Memory B cell (primary cell): Measurements from ENCODE around the gene CRX.
"Not testable (repeated sequence)": the region's sequence is repeated elsewhere in the genome, so short reads cannot be mapped to it uniquely, and the experiment has no call there.

Source experiments
- ATAC-seq: fragments of 150-1000 bp; cut with Tn5 transposase; 2 replicates; pipeline ENCODE4 v1.10.0; 2021; ENCODE audit warnings: low read depth, mild to moderate bottlenecking, moderate library complexity
- DNase-seq, 2 donors: peaks; one replicate each; pipeline ENCODE4 v3.0.0; 2022; ENCODE audit warnings: low spot score in 2 of 2
- H3K27ac Mint-ChIP-seq: one replicate; pipeline ENCODE4 v1.8.0; 2022; ENCODE audit warnings: mild to moderate bottlenecking, moderate library complexity, mixed read lengths
- H3K27me3 Mint-ChIP-seq: one replicate; pipeline ENCODE4 v1.8.0; 2022; ENCODE audit warnings: mixed read lengths
- H3K36me3 Mint-ChIP-seq: one replicate; pipeline ENCODE4 v1.8.0; 2022; ENCODE audit warnings: mild to moderate bottlenecking, mixed read lengths
- H3K4me1 Mint-ChIP-seq: one replicate; pipeline ENCODE4 v1.8.0; 2022; ENCODE audit warnings: mixed read lengths
- H3K4me3 Mint-ChIP-seq: one replicate; pipeline ENCODE4 v1.8.0; 2022; ENCODE audit warnings: mild to moderate bottlenecking, moderate library complexity, mixed read lengths
- H3K9me3 Mint-ChIP-seq: one replicate; pipeline ENCODE4 v1.8.0; 2022; ENCODE audit warnings: mixed read lengths

The CRX gene

DNA sequence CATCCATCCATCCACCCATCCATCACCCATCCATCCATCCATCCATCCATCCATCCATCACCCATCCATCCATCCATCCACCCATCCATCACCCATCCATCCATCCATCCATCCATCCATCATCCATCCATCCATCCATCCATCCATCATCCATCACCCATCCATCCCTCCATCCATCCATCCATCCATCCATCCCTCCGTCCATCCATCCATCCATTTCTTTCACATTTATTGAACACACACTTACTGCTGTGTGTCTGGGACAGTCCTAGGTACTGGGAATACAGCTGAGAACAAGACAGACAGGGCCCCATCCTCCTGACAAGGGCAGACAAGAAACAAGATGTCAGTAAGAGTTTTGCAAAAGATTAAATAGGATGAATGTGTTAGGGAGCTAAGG is 3.5 kb upstream of the CRX start:
- DNase-seq: not testable (repeated sequence)

GRCh38 chr19:47819858-47820257 is 1.9 kb upstream of the CRX start:
- DNase-seq: no peak
- peak; percentile 65 for ATAC-seq
- peaks cover 33% of the 10 kb centered on the region for H3K27me3 Mint-ChIP-seq
- H3K9me3 Mint-ChIP-seq: peaks cover 2% of the 10 kb centered on the region
- H3K4me1 Mint-ChIP-seq: peaks cover 8% of the 10 kb centered on the region
- H3K27ac Mint-ChIP-seq: no peak overlapping the region
- no peak overlapping the region for H3K4me3 Mint-ChIP-seq
- no peaks in the 10 kb centered on the region for H3K36me3 Mint-ChIP-seq

More for the DNA sequence above, 3.5 kb upstream of the CRX start:
- not testable (repeated sequence) for H3K4me1 Mint-ChIP-seq, ATAC-seq, H3K4me3 Mint-ChIP-seq, H3K36me3 Mint-ChIP-seq, H3K27ac Mint-ChIP-seq, H3K9me3 Mint-ChIP-seq
- peaks cover 37% of the 10 kb centered on the region for H3K27me3 Mint-ChIP-seq

DNA sequence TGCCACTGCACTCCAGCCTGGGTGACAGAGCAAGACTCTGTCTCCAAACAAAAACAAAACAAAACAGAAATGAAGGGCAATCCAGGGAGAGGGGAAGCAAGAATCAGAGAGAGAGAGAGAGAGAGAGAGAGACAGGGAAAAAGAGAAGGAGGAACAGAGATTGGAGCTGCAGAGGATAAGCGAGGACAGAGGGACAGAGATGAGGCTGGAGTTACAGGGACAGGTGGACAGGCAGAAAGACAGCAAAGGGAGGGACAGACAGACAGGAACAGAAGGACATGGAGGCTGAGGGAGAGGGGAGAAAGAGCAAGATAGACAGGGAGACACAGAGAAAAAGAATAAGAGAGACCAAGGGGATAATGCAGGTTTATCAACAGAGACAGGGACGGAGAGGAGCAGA is 1.3 kb upstream of the CRX start:
- Mint-ChIP-seq H3K4me3 (no peak overlapping the region), H3K36me3 (no peaks in the 10 kb centered on the region), H3K9me3 (peaks cover 2% of the 10 kb centered on the region), H3K4me1 (peaks cover 8% of the 10 kb centered on the region), H3K27ac (no peak overlapping the region), H3K27me3 (peaks cover 33% of the 10 kb centered on the region)
- DNase-seq: no peak
- no peak for ATAC-seq

DNA sequence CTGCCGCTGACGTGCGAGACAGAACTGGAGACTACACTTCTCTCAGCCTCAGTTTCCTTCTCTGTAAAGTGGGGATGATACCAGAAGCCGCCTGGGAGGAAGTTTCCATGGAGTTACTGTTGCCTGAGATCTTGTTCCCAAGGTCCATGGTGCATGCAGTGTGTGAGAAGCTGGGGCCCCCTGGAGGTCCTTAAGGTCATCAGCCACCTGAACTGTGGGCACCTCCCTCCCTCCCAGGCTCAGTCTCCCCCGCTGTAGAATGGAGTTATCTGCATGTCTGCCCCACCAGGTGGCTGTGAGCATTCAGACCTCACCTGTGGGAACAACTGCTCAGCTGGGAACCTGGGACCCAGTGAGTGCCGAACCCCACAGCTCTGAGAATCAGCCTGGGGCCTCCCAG is 2.7 kb downstream of the CRX start:
- no peaks in the 10 kb centered on the region for H3K36me3 Mint-ChIP-seq
- no peak overlapping the region for H3K27ac Mint-ChIP-seq
- no peak overlapping the region for H3K4me3 Mint-ChIP-seq
- H3K27me3 Mint-ChIP-seq: peaks cover 21% of the 10 kb centered on the region
- H3K9me3 Mint-ChIP-seq: peaks cover 2% of the 10 kb centered on the region
- ATAC-seq: no peak
- no peak for DNase-seq
- peaks cover 8% of the 10 kb centered on the region for H3K4me1 Mint-ChIP-seq

DNA sequence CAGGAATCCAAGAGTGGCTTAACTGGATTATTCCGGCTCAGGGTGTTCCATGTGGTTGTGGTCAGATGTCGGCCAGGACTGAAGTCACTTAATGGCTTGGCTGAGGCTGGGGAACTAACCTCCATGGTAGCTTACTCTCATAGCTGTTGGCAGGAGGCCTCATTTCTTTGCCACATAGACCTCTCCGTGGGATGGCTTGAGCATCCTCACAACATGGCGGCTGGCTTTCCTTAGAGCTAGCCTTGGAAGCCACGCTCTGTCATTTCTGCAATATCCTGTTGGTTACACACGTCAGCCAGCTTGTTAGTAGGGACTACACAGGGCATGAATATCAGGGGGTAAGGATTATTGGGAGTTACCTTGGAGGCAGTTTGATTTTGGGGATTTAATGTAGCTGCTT is 5.1 kb downstream of the CRX start:
- Mint-ChIP-seq H3K27ac (no peak overlapping the region), H3K4me3 (no peak overlapping the region), H3K9me3 (peaks cover 2% of the 10 kb centered on the region), H3K27me3 (peaks cover 8% of the 10 kb centered on the region), H3K36me3 (no peaks in the 10 kb centered on the region), H3K4me1 (no peaks in the 10 kb centered on the region)
- ATAC-seq (no peak), DNase-seq (no peak)

DNA sequence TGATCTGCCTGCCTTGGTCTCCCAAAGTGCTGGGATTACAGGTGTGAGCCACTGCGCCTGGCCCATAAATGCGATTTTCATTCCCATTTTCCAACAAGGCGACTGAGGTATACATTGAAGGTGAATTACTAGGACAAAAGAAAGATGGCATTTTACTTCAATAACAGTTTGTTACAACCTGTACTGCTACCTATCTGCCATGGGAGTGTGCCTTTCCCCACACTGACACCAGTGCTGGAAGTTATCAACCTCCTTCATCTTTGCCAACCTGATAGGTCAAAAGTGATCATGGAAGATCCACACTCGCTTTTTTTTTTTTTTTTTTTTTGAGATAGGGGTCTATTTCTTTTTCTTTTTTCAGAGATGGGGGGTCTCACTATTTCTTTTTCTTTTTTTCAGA is 11.0 kb downstream of the CRX start:
- Mint-ChIP-seq H3K36me3 (no peaks in the 10 kb centered on the region), H3K4me1 (no peaks in the 10 kb centered on the region), H3K9me3 (no peaks in the 10 kb centered on the region), H3K4me3 (no peak overlapping the region), H3K27me3 (peaks cover 2% of the 10 kb centered on the region), H3K27ac (no peak overlapping the region)
- DNase-seq: no peak
- ATAC-seq: no peak

DNA sequence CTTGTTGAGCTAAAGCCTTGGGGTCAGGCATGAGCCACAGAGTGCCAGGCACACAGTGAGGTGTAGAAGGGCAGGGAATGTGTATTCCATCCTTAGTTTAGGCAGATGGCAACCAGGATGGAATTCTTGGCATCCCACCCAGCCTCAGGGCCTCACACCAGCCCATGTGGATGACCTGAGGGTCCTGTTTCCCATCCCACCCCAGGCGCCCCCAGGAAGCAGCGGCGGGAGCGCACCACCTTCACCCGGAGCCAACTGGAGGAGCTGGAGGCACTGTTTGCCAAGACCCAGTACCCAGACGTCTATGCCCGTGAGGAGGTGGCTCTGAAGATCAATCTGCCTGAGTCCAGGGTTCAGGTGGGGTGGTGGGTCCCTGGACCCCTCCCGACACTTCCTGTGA is 14.3 kb downstream of the CRX start:
- H3K36me3 Mint-ChIP-seq: no peaks in the 10 kb centered on the region
- H3K27ac Mint-ChIP-seq: no peak overlapping the region
- H3K9me3 Mint-ChIP-seq: no peaks in the 10 kb centered on the region
- H3K4me3 Mint-ChIP-seq: no peak overlapping the region
- ATAC-seq (no peak), DNase-seq (no peak)
- H3K4me1 Mint-ChIP-seq: no peaks in the 10 kb centered on the region
- H3K27me3 Mint-ChIP-seq: peaks cover 2% of the 10 kb centered on the region

DNA sequence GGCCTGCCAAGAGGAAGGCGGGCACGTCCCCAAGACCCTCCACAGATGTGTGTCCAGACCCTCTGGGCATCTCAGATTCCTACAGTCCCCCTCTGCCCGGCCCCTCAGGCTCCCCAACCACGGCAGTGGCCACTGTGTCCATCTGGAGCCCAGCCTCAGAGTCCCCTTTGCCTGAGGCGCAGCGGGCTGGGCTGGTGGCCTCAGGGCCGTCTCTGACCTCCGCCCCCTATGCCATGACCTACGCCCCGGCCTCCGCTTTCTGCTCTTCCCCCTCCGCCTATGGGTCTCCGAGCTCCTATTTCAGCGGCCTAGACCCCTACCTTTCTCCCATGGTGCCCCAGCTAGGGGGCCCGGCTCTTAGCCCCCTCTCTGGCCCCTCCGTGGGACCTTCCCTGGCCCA is 17.7 kb downstream of the CRX start:
- Mint-ChIP-seq H3K9me3 (no peaks in the 10 kb centered on the region), H3K36me3 (no peaks in the 10 kb centered on the region), H3K4me1 (no peaks in the 10 kb centered on the region), H3K4me3 (no peak overlapping the region), H3K27me3 (peaks cover 14% of the 10 kb centered on the region), H3K27ac (no peak overlapping the region)
- ATAC-seq (no peak), DNase-seq (no peak)

GRCh38 chr19:47839913-47840312 is 18.2 kb downstream of the CRX start:
- Mint-ChIP-seq H3K9me3 (no peaks in the 10 kb centered on the region), H3K27ac (no peak overlapping the region), H3K4me1 (no peaks in the 10 kb centered on the region), H3K4me3 (no peak overlapping the region), H3K27me3 (peaks cover 14% of the 10 kb centered on the region), H3K36me3 (no peaks in the 10 kb centered on the region)
- ATAC-seq: no peak
- DNase-seq: no peak

DNA sequence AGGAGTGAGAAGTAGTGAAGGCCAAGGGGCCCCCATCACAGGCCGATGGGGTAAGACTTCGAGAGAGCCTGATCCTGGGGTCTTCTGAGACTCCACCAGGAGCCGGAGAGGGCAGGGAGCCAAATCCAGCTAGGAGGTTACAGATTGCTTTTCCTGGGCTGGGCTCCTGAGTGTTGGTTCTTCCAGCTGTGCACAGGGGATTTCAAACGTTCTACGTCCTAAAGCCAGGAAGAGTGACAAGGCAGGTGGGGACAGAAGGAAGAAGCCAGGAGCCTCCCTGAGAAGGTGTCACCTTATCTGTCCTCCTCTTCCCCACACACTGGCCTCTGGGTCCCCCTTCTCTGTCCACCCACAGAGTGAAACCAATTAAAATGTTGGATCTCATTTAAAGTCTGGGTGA is 21.2 kb downstream of the CRX start:
- no peak overlapping the region for H3K4me3 Mint-ChIP-seq
- no peak for ATAC-seq
- peaks cover 18% of the 10 kb centered on the region for H3K27me3 Mint-ChIP-seq
- no peak overlapping the region for H3K27ac Mint-ChIP-seq
- no peaks in the 10 kb centered on the region for H3K36me3 Mint-ChIP-seq
- no peak for DNase-seq
- no peaks in the 10 kb centered on the region for H3K4me1 Mint-ChIP-seq
- H3K9me3 Mint-ChIP-seq: no peaks in the 10 kb centered on the region

GRCh38 chr19:47848425-47848822 is 26.7 kb downstream of the CRX start:
- ATAC-seq (no peak), DNase-seq (no peak)
- H3K27me3 Mint-ChIP-seq: peaks cover 21% of the 10 kb centered on the region
- H3K4me3 Mint-ChIP-seq: no peak overlapping the region
- H3K9me3 Mint-ChIP-seq: peaks cover 4% of the 10 kb centered on the region
- H3K4me1 Mint-ChIP-seq: peaks cover 3% of the 10 kb centered on the region
- peaks cover 2% of the 10 kb centered on the region for H3K36me3 Mint-ChIP-seq
- H3K27ac Mint-ChIP-seq: no peak overlapping the region

GRCh38 chr19:47848823-47849473 is 27.2 kb downstream of the CRX start:
- ATAC-seq (no peak), DNase-seq (no peak)
- Mint-ChIP-seq H3K36me3 (peaks cover 2% of the 10 kb centered on the region), H3K4me3 (no peak overlapping the region), H3K27ac (no peak overlapping the region), H3K4me1 (peaks cover 3% of the 10 kb centered on the region), H3K27me3 (peaks cover 24% of the 10 kb centered on the region), H3K9me3 (peaks cover 4% of the 10 kb centered on the region)

DNA sequence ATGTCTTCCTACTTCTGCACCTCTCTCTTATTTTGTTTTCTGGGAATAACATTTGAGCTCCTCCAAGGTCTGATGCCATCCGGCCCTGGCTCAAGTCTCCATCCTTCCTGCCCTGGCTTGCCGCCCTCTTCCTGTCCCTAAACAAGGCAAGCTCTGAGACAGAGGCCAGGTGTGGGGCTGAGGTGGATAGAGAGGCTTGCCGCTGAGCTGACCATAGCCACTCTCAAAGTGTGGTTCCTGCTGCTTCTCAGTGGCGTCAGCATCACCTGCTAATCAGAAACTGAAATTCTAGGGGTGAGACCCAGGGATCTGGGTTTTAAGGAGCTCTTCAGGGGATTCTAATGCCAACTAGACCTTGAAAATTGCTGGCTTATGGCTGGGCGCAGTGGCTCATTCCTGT is 31.3 kb downstream of the CRX start:
- ATAC-seq: no peak
- Mint-ChIP-seq H3K27ac (no peak overlapping the region), H3K27me3 (peaks cover 19% of the 10 kb centered on the region), H3K36me3 (peaks cover 2% of the 10 kb centered on the region), H3K4me1 (peaks cover 3% of the 10 kb centered on the region), H3K9me3 (peaks cover 4% of the 10 kb centered on the region), H3K4me3 (no peak overlapping the region)
- no peak for DNase-seq

- Mint-ChIP-seq H3K36me3 (no peaks in the 10 kb centered on the region), H3K4me3 (no peak overlapping the region), H3K27ac (no peak overlapping the region), H3K4me1 (peaks cover 3% of the 10 kb centered on the region), H3K27me3 (peaks cover 14% of the 10 kb centered on the region), H3K9me3 (no peaks in the 10 kb centered on the region)
- DNase-seq (no peak), ATAC-seq (no peak)
Observed at GRCh38 chr19:47854459-47854858, 32.7 kb downstream of the CRX start.

- not testable (repeated sequence) for ATAC-seq, H3K9me3 Mint-ChIP-seq, H3K4me1 Mint-ChIP-seq, H3K27ac Mint-ChIP-seq, H3K36me3 Mint-ChIP-seq, H3K4me3 Mint-ChIP-seq, DNase-seq
- peaks cover 11% of the 10 kb centered on the region for H3K27me3 Mint-ChIP-seq
Observed at GRCh38 chr19:47858231-47858630, 36.5 kb downstream of the CRX start.
